Sigmoid colon (tissue), 7 donors: Measurements from ENCODE around the gene BTBD9. TPM values are rescaled to one million over a fixed set of nuclear protein-coding genes. Genes with fewer than 3 reads are reported as not detected.
A peak's percentile ranks its signal among the peaks of the same experiment; 100 is the strongest.

Source experiments
- DNase-seq: peaks from one replicate; pipeline ENCODE4 v3.0.0-alpha.2; 2019
- H3K27ac ChIP-seq, 4 donors: fragments of 200-600 bp; sonication (generic); one replicate each; pipeline ENCODE4 v1.5.1; 2016 to 2019; ENCODE audit warnings: mild to moderate bottlenecking in 1 of 4
- H3K27me3 ChIP-seq, 3 donors: fragments of 200-600 bp; sonication (generic); one replicate each; pipeline ENCODE4 v1.5.1; 2019; ENCODE audit warnings: mild to moderate bottlenecking in 1 of 3
- H3K36me3 ChIP-seq, 4 donors: fragments of 200-600 bp; sonication (generic); one replicate each; pipeline ENCODE4 v1.5.1; 2016 to 2019
- H3K4me1 ChIP-seq, 4 donors: fragments of 200-600 bp; sonication (generic); one replicate each; pipeline ENCODE4 v1.5.1; 2017 to 2019
- H3K4me3 ChIP-seq, 4 donors: fragments of 200-600 bp; sonication (generic); one replicate each; pipeline ENCODE4 v1.5.1; 2017 to 2019; ENCODE audit warnings: mild to moderate bottlenecking in 2 of 4, moderate library complexity in 1 of 4
- H3K9me3 ChIP-seq, 4 donors: fragments of 200-600 bp in 3 of 4; sonication (generic) in 3 of 4; one replicate each; pipeline versions ENCODE4 v1.5.1 to v1.6.1; 2013 to 2019
- CTCF ChIP-seq, 4 experiments: fragments of 450-650 bp in 3 of 4; fragments of 200-600 bp in 1 of 4; IDR thresholded peaks; one replicate each; pipeline ENCODE4 v1.5.1; 2016 to 2019; ENCODE audit warnings: antibody characterized with exemption in 4 of 4, mild to moderate bottlenecking in 3 of 4, moderate library complexity in 2 of 4
- EP300 ChIP-seq, 4 donors: sonication (generic); formaldehyde crosslinking; IDR thresholded peaks; one replicate each; pipeline ENCODE4 v1.6.1; 2017; ENCODE audit warnings: antibody characterized with exemption in 4 of 4
- POLR2A ChIP-seq, 2 donors: fragments of 450-650 bp; IDR thresholded peaks; one replicate each; pipeline ENCODE4 v1.6.1; 2016; ENCODE audit warnings: antibody characterized with exemption in 2 of 2, mild to moderate bottlenecking in 2 of 2, moderate library complexity in 2 of 2
- POLR2AphosphoS5 ChIP-seq, 4 donors: sonication (generic); formaldehyde crosslinking; IDR thresholded peaks; one replicate each; pipeline ENCODE4 v1.6.1; 2017; ENCODE audit warnings: antibody characterized with exemption in 4 of 4
- WGBS, 2 donors: extraction: QIAGEN DNeasy Blood & Tissue Kit; methylation state at CpG; one replicate each; pipeline ENCODE4 v1.1.7; 2013; 5-methylcytosine and 5-hydroxymethylcytosine counted together
- intact Hi-C: fragments of 100-400 bp; cut with DNase I; formaldehyde crosslinking; loops from one replicate; pipeline ENCODE4 v1.15.1; 2023
- polyA plus RNA-seq, 3 donors: library from polyadenylated mRNA; stranded (reverse); fragments of 200-250 nt; gene quantifications; one replicate each; pipeline ENCODE4 v1.2.3, GENCODE V29; 2013
- total RNA-seq, 4 donors: library from RNA; depleted of rRNA; stranded (reverse); fragments of >200 nt; gene quantifications; one replicate each; pipeline ENCODE4 v1.1.0, GENCODE V29; 2016
- donor health status: healthy with polysubstance abuse.
- donor health status: Bipolar disorder and iron deficiency.
- donor health status: healthy.

The BTBD9 gene
- total and polyA plus RNA-seq, 7 donors: 3.6 to 20.8 (median 10.5) TPM

- intact Hi-C loops: loop anchor here (2.0 kb wide), 1 partner anchor 705 kb away; no protein-coding TSS in a partner anchor
- Histone ChIP-seq H3K36me3 (no peaks in the 10 kb centered on the region), H3K9me3 (no peaks in the 10 kb centered on the region), H3K27ac (no peak overlapping the region), H3K4me3 (no peak overlapping the region), H3K27me3 (no peaks in the 10 kb centered on the region), H3K4me1 (peaks cover 0 to 7% (median 0%) of the 10 kb centered on the region in 4 donors)
- 69 to 77% methylated on average over 5 of the region's 5 CpGs for WGBS, 2 donors
- DNase-seq: no peak
- TF ChIP-seq EP300 (IDR thresholded peaks at IDR 0.05): no peak
- no peak for TF ChIP-seq POLR2A (IDR thresholded peaks at IDR 0.05)
- TF ChIP-seq CTCF (IDR thresholded peaks at IDR 0.05): no peak
- TF ChIP-seq POLR2AphosphoS5 (IDR thresholded peaks at IDR 0.05): no peak
Observed at GRCh38 chr6:38495518-38495917, 144.2 kb downstream of the BTBD9 start.

GRCh38 chr6:38493931-38494547 is 145.7 kb downstream of the BTBD9 start:
- no peak overlapping the region for H3K4me3 ChIP-seq
- peaks cover 0 to 7% (median 0%) of the 10 kb centered on the region in 4 donors for H3K4me1 ChIP-seq
- H3K27ac ChIP-seq: no peak overlapping the region
- no peak for TF ChIP-seq POLR2A (IDR thresholded peaks at IDR 0.05)
- no peak for TF ChIP-seq EP300 (IDR thresholded peaks at IDR 0.05)
- TF ChIP-seq CTCF (IDR thresholded peaks at IDR 0.05): peak; percentile 66 to 88 (median 83)
- no peak for TF ChIP-seq POLR2AphosphoS5 (IDR thresholded peaks at IDR 0.05)
- no peaks in the 10 kb centered on the region for H3K36me3 ChIP-seq
- intact Hi-C loops: loop anchor here (1.0 to 2.0 kb wide), 2 partner anchors 703 to 789 kb away; no protein-coding TSS in a partner anchor
- peak; percentile 87 for DNase-seq
- H3K27me3 ChIP-seq: no peaks in the 10 kb centered on the region
- H3K9me3 ChIP-seq: no peaks in the 10 kb centered on the region
- 33 to 40% methylated on average over 6 of the region's 6 CpGs for WGBS, 2 donors

- Histone ChIP-seq H3K27ac (no peak overlapping the region), H3K4me1 (peaks cover 0 to 4% (median 0%) of the 10 kb centered on the region in 4 donors), H3K4me3 (no peak overlapping the region), H3K9me3 (no peaks in the 10 kb centered on the region), H3K36me3 (no peaks in the 10 kb centered on the region), H3K27me3 (no peaks in the 10 kb centered on the region)
- WGBS, 2 donors: 80 to 86% methylated on average over 2 of the region's 2 CpGs
- TF ChIP-seq POLR2A (IDR thresholded peaks at IDR 0.05): no peak
- TF ChIP-seq EP300 (IDR thresholded peaks at IDR 0.05): no peak
- TF ChIP-seq POLR2AphosphoS5 (IDR thresholded peaks at IDR 0.05): no peak
- no peak for TF ChIP-seq CTCF (IDR thresholded peaks at IDR 0.05)
- intact Hi-C loops: no loop called here
- DNase-seq: no peak
Observed at GRCh38 chr6:38492031-38492430, 147.7 kb downstream of the BTBD9 start.

- H3K27me3 ChIP-seq: no peaks in the 10 kb centered on the region
- H3K27ac ChIP-seq: no peak overlapping the region
- no peak for DNase-seq
- intact Hi-C loops: no loop called here
- H3K9me3 ChIP-seq: no peaks in the 10 kb centered on the region
- H3K4me3 ChIP-seq: no peak overlapping the region
- H3K4me1 ChIP-seq: peaks cover 0 to 4% (median 0%) of the 10 kb centered on the region in 4 donors
- H3K36me3 ChIP-seq: no peaks in the 10 kb centered on the region
- TF ChIP-seq POLR2A (IDR thresholded peaks at IDR 0.05) (no peak), EP300 (IDR thresholded peaks at IDR 0.05) (no peak), POLR2AphosphoS5 (IDR thresholded peaks at IDR 0.05) (no peak), CTCF (IDR thresholded peaks at IDR 0.05) (no peak)
- 80 to 83% methylated on average over 2 of the region's 2 CpGs for WGBS, 2 donors
Observed at GRCh38 chr6:38489951-38490350, 149.8 kb downstream of the BTBD9 start.
